HepG2 (cell line): ENCODE results near the gene ACTRT2. TPM values are rescaled to one million over a fixed set of nuclear protein-coding genes. Genes with fewer than 3 reads are reported as not detected.
A peak's percentile ranks its signal among the peaks of the same experiment; 100 is the strongest.

Experiments
- ATAC-seq: fragments of 200-7000 bp; cut with Tn5 transposase; 3 replicates; pipeline ENCODE4 v1.9.1; 2020; ENCODE audit warnings: mild to moderate bottlenecking, moderate library complexity
- Bru-seq: library from RNA; stranded (reverse); fragments of 400-500 nt; gene quantifications from one replicate; lab custom pipeline; 2021; lab: Mats Ljungman, UMichigan
- BruChase-seq, 2 experiments: library from RNA; stranded (reverse); fragments of 400-500 nt; gene quantifications; one replicate each; lab custom pipeline; 2021; lab: Mats Ljungman, UMichigan
- BruUV-seq: library from RNA; stranded (reverse); fragments of 400-500 nt; replicated peaks from 2 replicates; lab custom pipeline; 2021; lab: Mats Ljungman, UMichigan
- CTCF ChIA-PET: fragments of 300-600 bp; formaldehyde crosslinking; extraction: SDS; loops from one replicate; lab custom pipeline; 2021; ENCODE audit warnings: low total read pairs, inconsistent platforms, low intra/inter-chr PET ratio; lab: Yijun Ruan, JAX
- POLR2A ChIA-PET: fragments of 350-600 bp; sonication (Branson Sonifier 250); formaldehyde crosslinking; loops from one replicate; lab custom pipeline; 2020; ENCODE audit warnings: antibody characterized with exemption, inconsistent platforms; lab: Yijun Ruan, JAX
- DNase-seq: peaks from one replicate; pipeline ENCODE4 v3.0.0-alpha.2; 2015; ENCODE audit warnings: low spot score
- FAIRE-seq: peaks from 3 replicates; lab custom pipeline; 2011; peaks lifted over from hg19 to GRCh38; lab: Jason Lieb, UNC
- H2AFZ ChIP-seq: one replicate; pipeline ENCODE4 v1.6.1; 2011; ENCODE audit warnings: low read length, inconsistent platforms
- H3K27ac ChIP-seq: fragments of 300-600 bp; 3 replicates; pipeline ENCODE4 v1.8.0; 2011; ENCODE audit warnings: mixed run types, mild to moderate bottlenecking, mixed read lengths, low read length, inconsistent platforms; ENCODE audit not compliant: insufficient read depth; ENCODE audit errors: extremely low read length
- H3K27me3 ChIP-seq, 2 experiments: fragments of 200-600 bp in 1 of 2; 2 replicates in 1 of 2; 3 replicates in 1 of 2; pipeline versions ENCODE4 v1.6.0 to v1.8.0; 2011; ENCODE audit warnings: low read length in 2 of 2, mild to moderate bottlenecking in 2 of 2, moderate library complexity in 2 of 2, inconsistent platforms in 1 of 2; ENCODE audit not compliant: insufficient read depth in 2 of 2, control insufficient read depth in 1 of 2
- H3K36me3 ChIP-seq, 2 experiments: fragments of 200-600 bp in 1 of 2; replicated peaks in 1 of 2; 2 replicates in 1 of 2; 3 replicates in 1 of 2; pipeline versions ENCODE4 v1.5.1 to v1.8.0; 2011; ENCODE audit warnings: low read length in 2 of 2, inconsistent platforms in 1 of 2; ENCODE audit not compliant: insufficient read depth in 2 of 2, control insufficient read depth in 1 of 2
- H3K4me1 ChIP-seq: 2 replicates; pipeline ENCODE4 v1.5.1; 2012; ENCODE audit warnings: low read length, inconsistent platforms; ENCODE audit not compliant: insufficient read depth
- H3K4me2 ChIP-seq: 2 replicates; pipeline ENCODE4 v1.6.0; 2011; ENCODE audit warnings: low read depth, low read length, inconsistent platforms
- H3K4me3 ChIP-seq, 3 experiments: fragments of 200-600 bp in 1 of 3; sonication (generic), shearing (Covaris generic) in 1 of 3; replicated peaks in 1 of 3; 2 replicates each; pipeline ENCODE4 v1.5.1; 2011 to 2016; ENCODE audit warnings: low read length in 3 of 3, inconsistent platforms in 2 of 3, low read depth in 2 of 3, mild to moderate bottlenecking in 2 of 3, control low read depth in 1 of 3, mixed read lengths in 1 of 3; ENCODE audit not compliant: insufficient read depth in 1 of 3
- H3K79me2 ChIP-seq: one replicate; pipeline ENCODE4 v1.6.1; 2011; ENCODE audit warnings: low read length, inconsistent platforms; ENCODE audit not compliant: insufficient read depth
- H3K9ac ChIP-seq: 2 replicates; pipeline ENCODE4 v1.6.0; 2011; ENCODE audit warnings: mild to moderate bottlenecking, low read depth, low read length, inconsistent platforms; ENCODE audit not compliant: insufficient read depth
- H3K9me3 ChIP-seq: 2 replicates; pipeline ENCODE4 v1.5.1; 2012; ENCODE audit warnings: mild to moderate bottlenecking, low read length
- H4K20me1 ChIP-seq: 2 replicates; pipeline ENCODE4 v1.6.0; 2011; ENCODE audit warnings: inconsistent platforms, mild to moderate bottlenecking, low read length, moderate library complexity; ENCODE audit not compliant: insufficient read depth
- CEBPB ChIP-seq: IDR thresholded peaks from 2 replicates; pipeline ENCODE4 v1.6.1; 2011; ENCODE audit warnings: low read depth, low read length, improper control_type of control experiment, borderline replicate concordance
- ESRRA ChIP-seq: sonication (generic); formaldehyde crosslinking; IDR thresholded peaks from 2 replicates; pipeline ENCODE4 v1.5.1; 2020; ENCODE audit warnings: mild to moderate bottlenecking, low read depth, missing genetic modification reagents
- KLF6 ChIP-seq: IDR thresholded peaks from 2 replicates; pipeline ENCODE4 v1.8.0; 2016; ENCODE audit warnings: missing biosample characterization, missing genetic modification reagents
- NFE2L1 ChIP-seq: sonication (generic); formaldehyde crosslinking; IDR thresholded peaks from 2 replicates; pipeline ENCODE4 v1.4.0; 2020; ENCODE audit warnings: missing genetic modification reagents, mild to moderate bottlenecking, borderline replicate concordance
- NFIC ChIP-seq: IDR thresholded peaks from 2 replicates; pipeline ENCODE4 v1.6.1; 2012; ENCODE audit warnings: mild to moderate bottlenecking, low read length, inconsistent platforms
- SYNCRIP ChIP-seq: fragments of 200-400 bp; formaldehyde crosslinking; IDR thresholded peaks from 2 replicates; pipeline ENCODE4 v1.6.1; 2018; ENCODE audit warnings: mild to moderate bottlenecking, low read depth, low read length; ENCODE audit not compliant: insufficient read depth
- ZNF101 ChIP-seq: sonication (generic); formaldehyde crosslinking; IDR thresholded peaks from 2 replicates; pipeline ENCODE4 v1.4.0; 2020; ENCODE audit warnings: mild to moderate bottlenecking, low read depth, missing genetic modification reagents, borderline replicate concordance
- ZNF17 ChIP-seq: sonication (generic); formaldehyde crosslinking; IDR thresholded peaks from 2 replicates; pipeline ENCODE4 v1.5.0; 2020; ENCODE audit warnings: mild to moderate bottlenecking, missing genetic modification reagents
- ZNF30 ChIP-seq: sonication (generic); formaldehyde crosslinking; IDR thresholded peaks from 2 replicates; pipeline ENCODE4 v1.5.0; 2020; ENCODE audit warnings: mild to moderate bottlenecking, missing genetic modification reagents
- ZNF44 ChIP-seq: sonication (generic); formaldehyde crosslinking; IDR thresholded peaks from 2 replicates; pipeline ENCODE4 v1.5.1; 2020; ENCODE audit warnings: mild to moderate bottlenecking, missing genetic modification reagents
- ZNF644 ChIP-seq: IDR thresholded peaks from 2 replicates; pipeline ENCODE4 v1.6.1; 2016; ENCODE audit warnings: low read depth
- ZNF710 ChIP-seq: sonication (generic); formaldehyde crosslinking; IDR thresholded peaks from 2 replicates; pipeline ENCODE4 v1.5.0; 2020; ENCODE audit warnings: mild to moderate bottlenecking, missing genetic modification reagents, borderline replicate concordance
- ZNF891 ChIP-seq: sonication (generic); formaldehyde crosslinking; IDR thresholded peaks from 2 replicates; pipeline ENCODE4 v1.5.0; 2020; ENCODE audit warnings: mild to moderate bottlenecking, missing genetic modification reagents
- WGBS: methylation state at CpG from one replicate; pipeline ENCODE4 v1.1.6; 2017; ENCODE audit warnings: low lambda C conversion rate; 5-methylcytosine and 5-hydroxymethylcytosine counted together
- in situ Hi-C: cut with HindIII; loops from 2 replicates; pipeline ENCODE4 v1.10.0; 2017; ENCODE audit warnings: low pct_unique_long_range_greater_than_20kb; ENCODE audit not compliant: extremely low pct_ligation_motif_present
- intact Hi-C: fragments of 100-400 bp; cut with micrococcal nuclease; formaldehyde crosslinking; loops from one replicate; pipeline ENCODE4 v1.10.0; 2022; ENCODE audit not compliant: unreplicated experiment
- long read RNA-seq, 2 experiments: library from RNA in 1 of 2; library from polyadenylated mRNA in 1 of 2; stranded (forward) in 1 of 2; unstranded in 1 of 2; transcript quantifications; one replicate each; pipeline ENCODE4 v2.0.0, GENCODE V29; 2019 to 2022
- polyA minus RNA-seq, 3 experiments: library from RNA; depleted of rRNA, polyadenylated mRNA; stranded (reverse); fragments of >200 nt; gene quantifications; 2 replicates each; pipeline ENCODE4 v1.2.3, GENCODE V29; 2011; ENCODE audit warnings: low replicate concordance in 1 of 3
- polyA plus RNA-seq, 8 experiments: library from polyadenylated mRNA; depleted of rRNA in 3 of 8; stranded (reverse) in 7 of 8; unstranded in 1 of 8; fragments of >200 nt; fragmentation: Illumina TruSeq in 4 of 8; extraction: Trizol in 4 of 8; gene quantifications; 2 replicates each; pipeline versions ENCODE4 v1.2.1 to v1.2.3, GENCODE V29; 2011 to 2016; ENCODE audit warnings: low read depth in 4 of 8, missing spikeins in 1 of 8, mixed read lengths in 1 of 8; ENCODE audit not compliant: insufficient read depth in 1 of 8
- total RNA-seq, 5 experiments: library from RNA; depleted of rRNA; stranded (reverse); fragments of >200 nt; fragmentation: Illumina TruSeq; extraction: Trizol; gene quantifications; 2 replicates each; pipeline ENCODE4 v1.2.3, GENCODE V29; 2016; ENCODE audit warnings: low read depth in 1 of 5

The ACTRT2 gene
- not detected in 2 replicates for total RNA-seq (2016; rRNA removed; fragmentation: Illumina TruSeq; extraction: Trizol)
- not detected in 2 replicates for total RNA-seq (2016; cell fraction: cytosol; rRNA removed; fragmentation: Illumina TruSeq; extraction: Trizol; ENCODE audit: low read depth)
- not detected in 2 replicates for total RNA-seq (2016; cell fraction: insoluble cytoplasmic fraction; rRNA removed; fragmentation: Illumina TruSeq; extraction: Trizol)
- not detected in 2 replicates for total RNA-seq (2016; cell fraction: membrane; rRNA removed; fragmentation: Illumina TruSeq; extraction: Trizol)
- not detected in 2 replicates for total RNA-seq (2016; cell fraction: nucleus; rRNA removed; fragmentation: Illumina TruSeq; extraction: Trizol)
- polyA plus RNA-seq (2011; rRNA removed) = not detected in 2 replicates
- not detected in 2 replicates for polyA plus RNA-seq (2011; cell fraction: cytosol; rRNA removed)
- polyA plus RNA-seq (2011; cell fraction: nucleus; rRNA removed) = not detected in 2 replicates
- not detected in 2 replicates for polyA plus RNA-seq (2012)
- polyA plus RNA-seq (2016; cell fraction: cytosol; fragmentation: Illumina TruSeq; extraction: Trizol; ENCODE audit: low read depth) = not detected in 2 replicates
- not detected in 2 replicates for polyA plus RNA-seq (2016; cell fraction: insoluble cytoplasmic fraction; fragmentation: Illumina TruSeq; extraction: Trizol; ENCODE audit: low read depth)
- polyA plus RNA-seq (2016; cell fraction: membrane; fragmentation: Illumina TruSeq; extraction: Trizol; ENCODE audit: low read depth) = not detected in 2 replicates
- not detected in 2 replicates for polyA plus RNA-seq (2016; cell fraction: nucleus; fragmentation: Illumina TruSeq; extraction: Trizol; ENCODE audit: insufficient read depth, low read depth)
- polyA minus RNA-seq (2011; rRNA and poly(A)+ RNA removed; ENCODE audit: low replicate concordance) = not detected in 2 replicates
- polyA minus RNA-seq (2011; cell fraction: cytosol; rRNA and poly(A)+ RNA removed) = not detected in 2 replicates
- polyA minus RNA-seq (2011; cell fraction: nucleus; rRNA and poly(A)+ RNA removed) = not detected in 2 replicates
- Bru-seq, nascent RNA = not detected
- BruChase-seq, experiment 1, labeled RNA remaining after a 6-hour chase = not detected
- not detected for BruChase-seq, experiment 2, labeled RNA remaining after a 2-hour chase
- long read RNA-seq, experiment 1 = 0 reads
- long read RNA-seq, experiment 2 = 0 reads

GRCh38 chr1:3021233-3021671 is at the start of gene ACTRT2:
Gene ACTRT2 (plus strand): TSS chr1:3021467. CDS start chr1:3021687, 220 bp downstream.
- Histone ChIP-seq H3K4me2 (no peak within 1 kb of the TSS), H3K4me3 (no peak within 1 kb of the TSS), H3K4me1 (no peaks in the 10 kb centered on the region), H3K27me3 (peaks cover 10 to 56% of the 10 kb centered on the region in 2 experiments), H4K20me1 (no peaks in the 10 kb centered on the region), H3K27ac (no peak within 1 kb of the TSS), H3K36me3 (no peaks in the 10 kb centered on the region), H3K9me3 (no peaks in the 10 kb centered on the region), H3K9ac (no peak within 1 kb of the TSS), H3K79me2 (no peaks in the 10 kb centered on the region), H2AFZ (no peak within 1 kb of the TSS)
- FAIRE-seq (no peak), ATAC-seq (no peak), DNase-seq (no peak)
- no peak for TF ChIP-seq SYNCRIP
- TF ChIP-seq CEBPB = 0 out of 2 replicates have a peak, but pooled peaks have one; percentile 0
- WGBS = no CpG with 5 or more reads among the region's 8 CpGs
- intact Hi-C loops = no loop called here
- ChIA-PET CTCF (no interaction called here), POLR2A (no interaction called here)
- in situ Hi-C loops = no loop called here
- no TSS peak for BruUV-seq

- in situ Hi-C loops = no loop called here
- Histone ChIP-seq H3K9me3 (no peaks in the 10 kb centered on the region), H3K4me1 (peaks cover 23% of the 10 kb centered on the region), H4K20me1 (no peaks in the 10 kb centered on the region), H3K27me3 (peaks cover 13 to 51% of the 10 kb centered on the region in 2 experiments), H3K27ac (no peak overlapping the region), H3K79me2 (no peaks in the 10 kb centered on the region), H3K36me3 (no peaks in the 10 kb centered on the region), H3K4me3 (no peak overlapping the region), H3K4me2 (no peak overlapping the region), H2AFZ (no peak overlapping the region), H3K9ac (no peak overlapping the region)
- 17% methylated on average over 2 of the region's 9 CpGs for WGBS
- intact Hi-C loops = no loop called here
- ATAC-seq = no peak
- POLR2A ChIA-PET = no interaction called here
- no peak for DNase-seq
- CTCF ChIA-PET = no interaction called here
- BruUV-seq = no TSS peak
- FAIRE-seq = no peak
- TF ChIP-seq ZNF17 (CRISPR knock-in tag) (no peak), ZNF891 (CRISPR knock-in tag) (no peak), ZNF101 (CRISPR knock-in tag) (no peak), ZNF30 (CRISPR knock-in tag) (no peak), NFE2L1 (CRISPR knock-in tag) (no peak), ESRRA (CRISPR knock-in tag) (no peak), KLF6 (CRISPR knock-in tag) (no peak), NFIC (no peak), ZNF44 (CRISPR knock-in tag) (no peak), ZNF710 (CRISPR knock-in tag) (no peak), ZNF644 (no peak)
These were observed 49.7 kb upstream of the ACTRT2 start for GRCh38 chr1:2971609-2972008.
